Measurements from ENCODE around the gene MPV17L. TPM values are rescaled to one million over a fixed set of nuclear protein-coding genes. Genes with fewer than 3 reads are reported as not detected.
"Not testable (repeated sequence)": the region's sequence is repeated elsewhere in the genome, so short reads cannot be mapped to it uniquely, and the experiment has no call there.

MPV17L gene
- total and polyA plus RNA-seq, 2 experiments from 2014 or later: 0.54 to 1.4 TPM

DNA sequence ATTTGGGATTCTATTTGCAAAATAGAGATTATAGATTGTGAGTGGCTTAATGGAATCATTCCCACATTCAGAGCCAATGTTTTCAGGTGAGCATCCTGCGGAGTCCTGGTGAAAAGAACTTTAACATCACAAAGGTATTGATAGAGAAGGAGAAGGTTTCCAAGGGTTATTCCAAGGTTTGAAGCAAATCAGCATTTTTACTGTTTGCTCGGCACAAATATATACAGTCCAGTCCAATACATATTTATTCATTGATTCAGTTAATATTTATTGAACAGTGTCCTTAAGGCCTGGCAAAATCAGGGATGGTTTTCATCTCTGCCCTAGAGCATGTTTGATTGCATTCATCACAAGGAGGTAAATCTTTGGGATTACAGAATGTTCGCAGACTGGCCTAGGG lies 6.4 kb downstream of the MPV17L start:
- no peaks in the 10 kb centered on the region for H4K20me1 ChIP-seq (ENCODE audit: insufficient read depth)
- TF ChIP-seq EZH2 (IDR thresholded peaks at IDR 0.05; ENCODE audit: insufficient read depth, poor library complexity, severe bottlenecking) (no peak), EZH2phosphoT487 (IDR thresholded peaks at IDR 0.05; ENCODE audit: insufficient read depth, low read depth) (no peak)
- 95 to 99% methylated on average over 3 of the region's 3 CpGs for WGBS, 2 experiments (ENCODE audit: low coverage in 1 of 2, low lambda C conversion rate in 2 of 2, missing lambda C conversion rate in 2 of 2)
- no peaks in the 10 kb centered on the region for H3K9me3 ChIP-seq (ENCODE audit: low read depth)
- no peak overlapping the region for H3K4me3 ChIP-seq
- DNase-seq: no peak
- no peaks in the 10 kb centered on the region for H3F3A ChIP-seq (ENCODE audit: insufficient read depth)
- H3K9me2 ChIP-seq (ENCODE audit: insufficient read depth): no peaks in the 10 kb centered on the region
- no peak overlapping the region for H3K4me2 ChIP-seq (ENCODE audit: unreplicated experiment)
- H3K27ac ChIP-seq: no peak overlapping the region
- in situ Hi-C loops (cut with MboI): loop anchor here (25.0 kb wide), 1 partner anchor 590 kb away; no protein-coding TSS in a partner anchor
- no peaks in the 10 kb centered on the region for H3K79me2 ChIP-seq (ENCODE audit: insufficient read depth)
- no peak overlapping the region for H3K9ac ChIP-seq
- no peaks in the 10 kb centered on the region for H3K27me3 ChIP-seq (replicated peaks; ENCODE audit: insufficient read depth)
- no peaks in the 10 kb centered on the region for H3K4me1 ChIP-seq (ENCODE audit: insufficient read depth)
- H2AFZ ChIP-seq: no peak overlapping the region
- no peaks in the 10 kb centered on the region for H3K36me3 ChIP-seq (ENCODE audit: low read depth)

DNA sequence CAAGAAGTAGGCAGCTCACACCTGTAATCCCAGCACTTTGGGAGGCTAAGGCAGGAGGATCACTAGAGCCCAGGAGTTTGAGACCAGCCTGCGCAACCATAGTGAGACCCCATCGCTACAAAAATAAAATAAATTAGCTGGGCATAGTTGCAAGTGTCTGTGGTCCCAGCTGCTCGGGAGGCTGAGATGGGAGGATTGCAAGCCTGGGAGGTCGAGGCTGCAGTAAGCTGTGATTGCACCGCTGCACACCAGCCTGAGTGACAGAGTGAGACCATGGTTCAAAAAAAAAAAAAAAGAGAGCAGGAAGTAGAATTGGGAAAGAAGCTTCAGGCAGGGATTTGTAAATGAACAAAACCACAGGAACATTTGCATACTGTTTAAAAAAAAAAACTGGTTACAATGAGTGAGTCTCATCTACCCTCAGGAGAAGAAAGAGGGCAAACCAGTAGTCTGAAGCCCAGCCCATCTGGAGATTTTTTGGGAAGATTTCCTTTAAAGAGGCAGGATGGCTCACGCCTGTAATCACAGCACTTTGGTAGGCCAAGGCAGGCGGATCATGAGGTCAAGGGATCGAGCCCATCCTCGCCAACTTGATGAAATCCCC lies 7.9 kb downstream of the MPV17L start:
- no peaks in the 10 kb centered on the region for H3K79me2 ChIP-seq (ENCODE audit: insufficient read depth)
- in situ Hi-C loops (cut with MboI): loop anchor here (25.0 kb wide), 1 partner anchor 591 kb away; no protein-coding TSS in a partner anchor
- H3K27me3 ChIP-seq (replicated peaks; ENCODE audit: insufficient read depth): no peaks in the 10 kb centered on the region
- no peaks in the 10 kb centered on the region for H3K4me1 ChIP-seq (ENCODE audit: insufficient read depth)
- no peak overlapping the region for H3K4me3 ChIP-seq
- H3K9me2 ChIP-seq (ENCODE audit: insufficient read depth): no peaks in the 10 kb centered on the region
- H3K36me3 ChIP-seq (ENCODE audit: low read depth): no peaks in the 10 kb centered on the region
- no peaks in the 10 kb centered on the region for H3F3A ChIP-seq (ENCODE audit: insufficient read depth)
- no peak overlapping the region for H2AFZ ChIP-seq
- 90 to 91% methylated on average over 9 of the region's 9 CpGs for WGBS, 2 experiments (ENCODE audit: low coverage in 1 of 2, low lambda C conversion rate in 2 of 2, missing lambda C conversion rate in 2 of 2)
- no peak overlapping the region for H3K27ac ChIP-seq
- TF ChIP-seq EZH2 (IDR thresholded peaks at IDR 0.05; ENCODE audit: insufficient read depth, poor library complexity, severe bottlenecking) (no peak), EZH2phosphoT487 (IDR thresholded peaks at IDR 0.05; ENCODE audit: insufficient read depth, low read depth) (no peak)
- peak; percentile 19 for DNase-seq
- no peaks in the 10 kb centered on the region for H4K20me1 ChIP-seq (ENCODE audit: insufficient read depth)
- no peak overlapping the region for H3K9ac ChIP-seq
- no peak overlapping the region for H3K4me2 ChIP-seq (ENCODE audit: unreplicated experiment)
- H3K9me3 ChIP-seq (ENCODE audit: low read depth): no peaks in the 10 kb centered on the region

DNA sequence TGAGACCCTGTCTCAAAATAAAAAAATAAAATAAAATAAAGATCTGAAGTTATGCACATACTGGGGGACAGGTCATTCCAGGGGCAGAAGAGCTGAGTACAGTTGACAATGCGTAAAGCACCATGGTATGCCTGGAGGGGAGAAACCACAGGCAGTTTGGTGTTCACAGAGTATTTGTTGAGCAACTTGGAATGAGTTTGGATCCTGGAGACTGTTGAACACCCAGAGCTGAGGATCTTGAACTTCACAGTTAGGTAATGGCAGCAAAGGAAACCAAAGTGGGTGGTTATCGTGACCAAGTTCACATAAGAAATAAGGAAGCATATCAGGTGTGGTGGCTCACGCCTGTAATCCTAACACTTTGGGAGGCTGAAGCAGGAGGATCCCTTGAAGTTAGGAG lies 8.5 kb downstream of the MPV17L start:
- not testable (repeated sequence) for H3K27me3 ChIP-seq (replicated peaks; ENCODE audit: insufficient read depth); H3K9ac ChIP-seq; H3K4me3 ChIP-seq; H4K20me1 ChIP-seq (ENCODE audit: insufficient read depth); H3K9me3 ChIP-seq (ENCODE audit: low read depth); H3K4me2 ChIP-seq (ENCODE audit: unreplicated experiment); H2AFZ ChIP-seq; H3K36me3 ChIP-seq (ENCODE audit: low read depth); DNase-seq; H3K4me1 ChIP-seq (ENCODE audit: insufficient read depth); H3F3A ChIP-seq (ENCODE audit: insufficient read depth); H3K27ac ChIP-seq; H3K9me2 ChIP-seq (ENCODE audit: insufficient read depth); H3K79me2 ChIP-seq (ENCODE audit: insufficient read depth)
- in situ Hi-C loops (cut with MboI): loop anchor here (25.0 kb wide), 1 partner anchor 592 kb away; no protein-coding TSS in a partner anchor
- 94 to 97% methylated on average over 3 of the region's 3 CpGs for WGBS, 2 experiments (ENCODE audit: low coverage in 1 of 2, low lambda C conversion rate in 2 of 2, missing lambda C conversion rate in 2 of 2)

DNA sequence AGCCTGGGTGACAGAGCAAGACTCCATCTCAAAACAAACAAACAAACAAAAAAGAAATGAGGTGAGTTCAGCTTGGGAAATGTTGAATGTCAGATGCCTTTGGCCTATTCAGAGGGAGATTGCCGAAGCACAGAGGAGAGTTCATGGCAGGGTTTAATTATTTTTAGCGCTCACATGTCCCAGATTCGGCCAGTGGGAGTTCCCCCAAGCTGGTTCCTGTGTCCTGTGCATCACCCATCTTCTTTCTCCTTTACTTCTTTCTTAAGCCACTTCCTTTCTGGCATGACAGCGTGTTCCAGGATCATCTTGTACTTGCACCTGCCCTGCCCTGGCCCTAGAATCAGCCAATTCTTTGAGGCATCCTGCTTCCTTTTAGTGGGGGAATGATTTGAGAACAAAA lies 9.2 kb downstream of the MPV17L start:
- DNase-seq: peak; percentile 10
- Histone ChIP-seq H3K36me3 (ENCODE audit: low read depth) (no peaks in the 10 kb centered on the region), H3K27ac (no peak overlapping the region), H3K4me2 (ENCODE audit: unreplicated experiment) (no peak overlapping the region), H3K9ac (no peak overlapping the region), H2AFZ (no peak overlapping the region), H3K27me3 (replicated peaks; ENCODE audit: insufficient read depth) (no peaks in the 10 kb centered on the region), H3F3A (ENCODE audit: insufficient read depth) (no peaks in the 10 kb centered on the region), H3K4me3 (no peak overlapping the region), H3K4me1 (ENCODE audit: insufficient read depth) (no peaks in the 10 kb centered on the region), H4K20me1 (ENCODE audit: insufficient read depth) (no peaks in the 10 kb centered on the region), H3K9me2 (ENCODE audit: insufficient read depth) (no peaks in the 10 kb centered on the region), H3K9me3 (ENCODE audit: low read depth) (no peaks in the 10 kb centered on the region), H3K79me2 (ENCODE audit: insufficient read depth) (no peaks in the 10 kb centered on the region)
- in situ Hi-C loops (cut with MboI): loop anchor here (25.0 kb wide), 1 partner anchor 592 kb away; no protein-coding TSS in a partner anchor
- TF ChIP-seq EZH2 (IDR thresholded peaks at IDR 0.05; ENCODE audit: insufficient read depth, poor library complexity, severe bottlenecking) (no peak), EZH2phosphoT487 (IDR thresholded peaks at IDR 0.05; ENCODE audit: insufficient read depth, low read depth) (no peak)
- WGBS, 2 experiments (ENCODE audit: low coverage in 1 of 2, low lambda C conversion rate in 2 of 2, missing lambda C conversion rate in 2 of 2): 53 to 56% methylated on average over 4 of the region's 4 CpGs

DNA sequence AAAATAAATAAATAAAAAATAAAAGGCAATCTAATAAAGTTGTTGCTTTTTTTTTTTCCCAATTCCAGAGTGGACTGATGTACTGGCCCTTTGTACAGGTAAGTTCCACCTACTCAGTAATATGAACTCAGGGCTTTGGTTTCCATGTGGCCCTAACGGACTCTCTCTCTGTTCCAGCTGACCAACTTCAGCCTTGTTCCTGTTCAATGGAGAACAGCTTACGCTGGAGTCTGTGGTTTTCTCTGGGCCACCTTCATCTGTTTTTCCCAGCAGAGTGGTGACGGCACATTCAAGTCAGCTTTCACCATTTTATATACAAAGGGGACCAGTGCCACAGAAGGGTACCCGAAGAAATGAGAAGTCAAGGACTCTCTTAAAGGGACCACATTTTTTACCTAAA lies 12.2 kb downstream of the MPV17L start:
- not testable (repeated sequence) for H3K9me3 ChIP-seq (ENCODE audit: low read depth); H3K9ac ChIP-seq; H4K20me1 ChIP-seq (ENCODE audit: insufficient read depth); H3K79me2 ChIP-seq (ENCODE audit: insufficient read depth); H3K4me1 ChIP-seq (ENCODE audit: insufficient read depth); H3F3A ChIP-seq (ENCODE audit: insufficient read depth); DNase-seq; H3K36me3 ChIP-seq (ENCODE audit: low read depth); H3K4me2 ChIP-seq (ENCODE audit: unreplicated experiment); H3K27ac ChIP-seq; H2AFZ ChIP-seq; H3K27me3 ChIP-seq (replicated peaks; ENCODE audit: insufficient read depth); H3K4me3 ChIP-seq; H3K9me2 ChIP-seq (ENCODE audit: insufficient read depth)
- in situ Hi-C loops (cut with MboI): loop anchor here (25.0 kb wide), 1 partner anchor 595 kb away; no protein-coding TSS in a partner anchor
- WGBS, 2 experiments (ENCODE audit: low coverage in 1 of 2, low lambda C conversion rate in 2 of 2, missing lambda C conversion rate in 2 of 2): 74 to 75% methylated on average over 4 of the region's 4 CpGs

DNA sequence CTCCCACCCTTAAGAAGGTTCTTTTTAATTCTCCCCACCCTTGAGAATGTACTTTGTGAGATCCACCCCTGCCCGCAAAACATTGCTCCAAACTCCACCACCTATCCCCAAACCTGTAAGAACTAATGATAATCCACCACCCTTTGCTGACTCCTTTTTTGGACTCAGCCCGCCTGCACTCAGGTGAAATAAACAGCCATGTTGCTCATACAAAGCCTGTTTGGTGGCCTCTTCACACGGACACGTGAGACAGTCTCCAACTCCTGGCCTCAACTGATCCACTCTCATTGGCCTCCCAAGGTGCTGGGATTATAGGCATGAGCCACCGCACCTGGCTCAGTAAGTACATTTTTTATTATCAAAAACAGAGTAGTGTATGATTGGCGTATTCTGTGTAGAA lies 13.9 kb downstream of the MPV17L start:
- not testable (repeated sequence) for H3K4me1 ChIP-seq (ENCODE audit: insufficient read depth); H3K27ac ChIP-seq; DNase-seq; H3K36me3 ChIP-seq (ENCODE audit: low read depth); H3K79me2 ChIP-seq (ENCODE audit: insufficient read depth); H3K4me2 ChIP-seq (ENCODE audit: unreplicated experiment); H3K9me3 ChIP-seq (ENCODE audit: low read depth); H4K20me1 ChIP-seq (ENCODE audit: insufficient read depth); H3K27me3 ChIP-seq (replicated peaks; ENCODE audit: insufficient read depth); H3K9me2 ChIP-seq (ENCODE audit: insufficient read depth); H3K9ac ChIP-seq; H3F3A ChIP-seq (ENCODE audit: insufficient read depth); H2AFZ ChIP-seq; H3K4me3 ChIP-seq
- in situ Hi-C loops (cut with MboI): loop anchor here (25.0 kb wide), 1 partner anchor 597 kb away; no protein-coding TSS in a partner anchor
- 90 to 94% methylated on average over 6 of the region's 6 CpGs for WGBS, 2 experiments (ENCODE audit: low coverage in 1 of 2, low lambda C conversion rate in 2 of 2, missing lambda C conversion rate in 2 of 2)

All from GM23248 (cell line).